GM23338 (cell line): ENCODE results near the gene LMOD1. TPM values are rescaled to one million over a fixed set of nuclear protein-coding genes. Genes with fewer than 3 reads are reported as not detected.
A peak's percentile ranks its signal among the peaks of the same experiment; 100 is the strongest.

Experiments used
- ATAC-seq: fragments of 200-7000 bp; cut with Tn5 transposase; 3 replicates; pipeline ENCODE4 v1.9.1; 2020
- DNase-seq: peaks from one replicate; pipeline ENCODE4 v3.0.0-alpha.2; 2015; ENCODE audit warnings: low spot score
- H2AFZ ChIP-seq: fragments of 200-600 bp; sonication (generic); 2 replicates; pipeline ENCODE4 v1.8.0; 2016; ENCODE audit warnings: antibody characterized with exemption, mild to moderate bottlenecking, moderate library complexity
- H3F3A ChIP-seq: fragments of 200-600 bp; sonication (generic); replicated peaks from 2 replicates; pipeline ENCODE4 v1.8.0; 2017; ENCODE audit warnings: antibody characterized with exemption, mixed run types, low read depth
- H3K27ac ChIP-seq: fragments of 200-600 bp; sonication (generic); 2 replicates; pipeline ENCODE4 v1.6.1; 2016; ENCODE audit warnings: low read depth
- H3K27me3 ChIP-seq: fragments of 200-600 bp; sonication (generic); 2 replicates; pipeline ENCODE4 v1.8.0; 2016; ENCODE audit warnings: mild to moderate bottlenecking, mixed run types, moderate library complexity; ENCODE audit not compliant: insufficient read depth
- H3K36me3 ChIP-seq: fragments of 200-600 bp; sonication (generic); 2 replicates; pipeline ENCODE4 v1.8.0; 2016; ENCODE audit warnings: mild to moderate bottlenecking; ENCODE audit not compliant: insufficient read depth
- H3K4me1 ChIP-seq: fragments of 200-600 bp; sonication (generic); 2 replicates; pipeline ENCODE4 v1.8.0; 2016; ENCODE audit warnings: mild to moderate bottlenecking, moderate library complexity; ENCODE audit not compliant: insufficient read depth
- H3K4me2 ChIP-seq: fragments of 200-600 bp; sonication (generic); 2 replicates; pipeline ENCODE4 v1.7.1; 2017; ENCODE audit warnings: mixed run types
- H3K4me3 ChIP-seq: fragments of 200-600 bp; sonication (generic); 2 replicates; pipeline ENCODE4 v1.6.1; 2016; ENCODE audit warnings: mixed run types
- H3K79me2 ChIP-seq: fragments of 200-600 bp; sonication (generic); replicated peaks from 2 replicates; pipeline ENCODE4 v1.8.0; 2017; ENCODE audit warnings: mild to moderate bottlenecking; ENCODE audit not compliant: insufficient read depth
- H3K9me2 ChIP-seq: fragments of 200-600 bp; sonication (generic); 2 replicates; pipeline ENCODE4 v1.8.0; 2017; ENCODE audit not compliant: insufficient read depth
- H4K20me1 ChIP-seq: fragments of 200-600 bp; sonication (generic); replicated peaks from 2 replicates; pipeline ENCODE4 v1.8.0; 2017; ENCODE audit warnings: mild to moderate bottlenecking; ENCODE audit not compliant: insufficient read depth
- H3K27ac Mint-ChIP-seq: 2 replicates; pipeline ENCODE4 v1.8.0; 2020; ENCODE audit warnings: inconsistent platforms, mild to moderate bottlenecking, moderate library complexity, mixed read lengths
- H3K27me3 Mint-ChIP-seq: 3 replicates; pipeline ENCODE4 v1.8.0; 2022; ENCODE audit warnings: low read depth, mild to moderate bottlenecking, moderate library complexity, mixed read lengths, inconsistent platforms; ENCODE audit not compliant: insufficient read depth, poor library complexity
- H3K36me3 Mint-ChIP-seq: 3 replicates; pipeline ENCODE4 v1.8.0; 2021; ENCODE audit warnings: low read depth, mild to moderate bottlenecking, inconsistent platforms, moderate library complexity, mixed read lengths
- H3K4me1 Mint-ChIP-seq: 3 replicates; pipeline ENCODE4 v1.8.0; 2020; ENCODE audit warnings: mild to moderate bottlenecking, inconsistent platforms, mixed read lengths
- H3K4me3 Mint-ChIP-seq: 3 replicates; pipeline ENCODE4 v1.8.0; 2021; ENCODE audit warnings: moderate library complexity, mild to moderate bottlenecking, inconsistent platforms, mixed read lengths
- H3K9me3 Mint-ChIP-seq: 3 replicates; pipeline ENCODE4 v1.8.0; 2020; ENCODE audit warnings: moderate library complexity, mild to moderate bottlenecking, inconsistent platforms, mixed read lengths
- CREB1 ChIP-seq: fragments of 250-450 bp; sonication (Bioruptor Pico); IDR thresholded peaks from 2 replicates; pipeline ENCODE4 v1.5.0; 2020; ENCODE audit warnings: low read depth, mild to moderate bottlenecking, moderate library complexity
- EZH2phosphoT487 ChIP-seq: fragments of 200-600 bp; sonication (generic); IDR thresholded peaks from one replicate; pipeline ENCODE4 v1.8.1; 2018; ENCODE audit warnings: antibody characterized with exemption; ENCODE audit not compliant: unreplicated experiment
- JUNB ChIP-seq: IDR thresholded peaks from one replicate; pipeline ENCODE4 v1.6.1; 2016; ENCODE audit warnings: antibody characterized with exemption; ENCODE audit not compliant: unreplicated experiment
- NANOG ChIP-seq: IDR thresholded peaks from 2 replicates; pipeline ENCODE4 v1.6.1; 2016; ENCODE audit warnings: antibody characterized with exemption, borderline replicate concordance
- POLR2AphosphoS5 ChIP-seq: IDR thresholded peaks from 2 replicates; pipeline ENCODE4 v1.6.1; 2016; ENCODE audit warnings: antibody characterized with exemption, low read depth
- ZNF114 ChIP-seq: fragments of 250-450 bp; sonication (Bioruptor Pico); IDR thresholded peaks from 2 replicates; pipeline ENCODE4 v1.5.0; 2020; ENCODE audit warnings: mild to moderate bottlenecking, moderate library complexity
- ZNF331 ChIP-seq: fragments of 250-450 bp; sonication (Bioruptor Pico); IDR thresholded peaks from 2 replicates; pipeline ENCODE4 v1.5.0; 2020; ENCODE audit warnings: low read depth, mild to moderate bottlenecking, moderate library complexity
- polyA plus RNA-seq: library from polyadenylated mRNA; unstranded; fragments of >200 nt; fragmentation: Nextera tagmentation; extraction: Ambion mirVana; gene quantifications from 2 replicates; pipeline ENCODE4 v1.2.1, GENCODE V29; 2016
- total RNA-seq: library from RNA; depleted of rRNA; stranded (reverse); fragments of >200 nt; shearing (Covaris generic); gene quantifications from 2 replicates; pipeline ENCODE4 v1.2.3, GENCODE V29; 2014
- TF ChIP-seq, protein P1 (sequence below): fragments of 250-450 bp; sonication (Bioruptor Pico); IDR thresholded peaks from 2 replicates; pipeline ENCODE4 v1.5.0; 2020; ENCODE audit warnings: mild to moderate bottlenecking, moderate library complexity
- TF ChIP-seq, protein P2 (sequence below): IDR thresholded peaks from 2 replicates; pipeline ENCODE4 v1.6.1; 2016; ENCODE audit warnings: antibody characterized with exemption

The LMOD1 gene
- total and polyA plus RNA-seq, 2 experiments from 2014 or later = 0.74 to 1.7 TPM

DNA sequence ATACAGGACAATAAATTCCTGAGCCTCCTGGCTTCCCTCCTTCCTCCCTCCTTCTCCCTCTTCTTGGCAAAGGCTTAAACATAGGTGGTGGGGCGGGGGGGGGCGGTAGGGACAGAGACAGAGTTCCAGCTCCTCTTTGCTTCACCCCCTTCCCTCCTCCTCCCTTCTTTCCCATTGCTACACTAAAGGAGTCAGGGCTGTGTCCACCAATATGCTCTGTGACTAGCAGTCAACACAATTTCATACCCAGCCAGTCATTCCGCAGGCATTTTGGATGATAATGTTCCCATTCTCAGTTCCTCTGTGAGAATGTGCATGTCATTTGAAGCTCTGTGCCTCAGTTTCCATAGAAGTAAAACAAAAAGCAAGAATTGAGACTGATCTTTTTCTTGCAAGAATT is 1.7 kb downstream of the LMOD1 start:
- Mint-ChIP-seq H3K9me3 (no peaks in the 10 kb centered on the region), H3K27ac (no peak overlapping the region), H3K4me1 (peaks cover 35% of the 10 kb centered on the region), H3K36me3 (no peaks in the 10 kb centered on the region), H3K4me3 (no peak overlapping the region; the same call in 2 of the 3 replicates), H3K27me3 (peaks cover 22% of the 10 kb centered on the region)
- Histone ChIP-seq H3K4me2 (peak overlapping the region; percentile 87; the same call in 1 of the 2 replicates), H3K4me3 (no peak overlapping the region), H3K36me3 (no peaks in the 10 kb centered on the region), H3K79me2 (no peaks in the 10 kb centered on the region), H2AFZ (no peak overlapping the region), H3F3A (peaks cover 8% of the 10 kb centered on the region; the same call in 1 of the 2 replicates), H3K4me1 (peaks cover 4% of the 10 kb centered on the region; the same call in 1 of the 2 replicates), H3K9me2 (no peaks in the 10 kb centered on the region), H4K20me1 (no peaks in the 10 kb centered on the region), H3K27ac (no peak overlapping the region), H3K27me3 (peaks cover 18% of the 10 kb centered on the region)
- ATAC-seq (no peak), DNase-seq (no peak)
- no peak for TF ChIP-seq ZNF114 (CRISPR knock-in tag)
- TF ChIP-seq NANOG = no peak
- no peak for TF ChIP-seq CREB1 (CRISPR knock-in tag)
- TF ChIP-seq POLR2AphosphoS5 = no peak
- TF ChIP-seq EZH2phosphoT487 = no peak
- TF ChIP-seq JUNB = no peak
- TF ChIP-seq, protein P1, sequence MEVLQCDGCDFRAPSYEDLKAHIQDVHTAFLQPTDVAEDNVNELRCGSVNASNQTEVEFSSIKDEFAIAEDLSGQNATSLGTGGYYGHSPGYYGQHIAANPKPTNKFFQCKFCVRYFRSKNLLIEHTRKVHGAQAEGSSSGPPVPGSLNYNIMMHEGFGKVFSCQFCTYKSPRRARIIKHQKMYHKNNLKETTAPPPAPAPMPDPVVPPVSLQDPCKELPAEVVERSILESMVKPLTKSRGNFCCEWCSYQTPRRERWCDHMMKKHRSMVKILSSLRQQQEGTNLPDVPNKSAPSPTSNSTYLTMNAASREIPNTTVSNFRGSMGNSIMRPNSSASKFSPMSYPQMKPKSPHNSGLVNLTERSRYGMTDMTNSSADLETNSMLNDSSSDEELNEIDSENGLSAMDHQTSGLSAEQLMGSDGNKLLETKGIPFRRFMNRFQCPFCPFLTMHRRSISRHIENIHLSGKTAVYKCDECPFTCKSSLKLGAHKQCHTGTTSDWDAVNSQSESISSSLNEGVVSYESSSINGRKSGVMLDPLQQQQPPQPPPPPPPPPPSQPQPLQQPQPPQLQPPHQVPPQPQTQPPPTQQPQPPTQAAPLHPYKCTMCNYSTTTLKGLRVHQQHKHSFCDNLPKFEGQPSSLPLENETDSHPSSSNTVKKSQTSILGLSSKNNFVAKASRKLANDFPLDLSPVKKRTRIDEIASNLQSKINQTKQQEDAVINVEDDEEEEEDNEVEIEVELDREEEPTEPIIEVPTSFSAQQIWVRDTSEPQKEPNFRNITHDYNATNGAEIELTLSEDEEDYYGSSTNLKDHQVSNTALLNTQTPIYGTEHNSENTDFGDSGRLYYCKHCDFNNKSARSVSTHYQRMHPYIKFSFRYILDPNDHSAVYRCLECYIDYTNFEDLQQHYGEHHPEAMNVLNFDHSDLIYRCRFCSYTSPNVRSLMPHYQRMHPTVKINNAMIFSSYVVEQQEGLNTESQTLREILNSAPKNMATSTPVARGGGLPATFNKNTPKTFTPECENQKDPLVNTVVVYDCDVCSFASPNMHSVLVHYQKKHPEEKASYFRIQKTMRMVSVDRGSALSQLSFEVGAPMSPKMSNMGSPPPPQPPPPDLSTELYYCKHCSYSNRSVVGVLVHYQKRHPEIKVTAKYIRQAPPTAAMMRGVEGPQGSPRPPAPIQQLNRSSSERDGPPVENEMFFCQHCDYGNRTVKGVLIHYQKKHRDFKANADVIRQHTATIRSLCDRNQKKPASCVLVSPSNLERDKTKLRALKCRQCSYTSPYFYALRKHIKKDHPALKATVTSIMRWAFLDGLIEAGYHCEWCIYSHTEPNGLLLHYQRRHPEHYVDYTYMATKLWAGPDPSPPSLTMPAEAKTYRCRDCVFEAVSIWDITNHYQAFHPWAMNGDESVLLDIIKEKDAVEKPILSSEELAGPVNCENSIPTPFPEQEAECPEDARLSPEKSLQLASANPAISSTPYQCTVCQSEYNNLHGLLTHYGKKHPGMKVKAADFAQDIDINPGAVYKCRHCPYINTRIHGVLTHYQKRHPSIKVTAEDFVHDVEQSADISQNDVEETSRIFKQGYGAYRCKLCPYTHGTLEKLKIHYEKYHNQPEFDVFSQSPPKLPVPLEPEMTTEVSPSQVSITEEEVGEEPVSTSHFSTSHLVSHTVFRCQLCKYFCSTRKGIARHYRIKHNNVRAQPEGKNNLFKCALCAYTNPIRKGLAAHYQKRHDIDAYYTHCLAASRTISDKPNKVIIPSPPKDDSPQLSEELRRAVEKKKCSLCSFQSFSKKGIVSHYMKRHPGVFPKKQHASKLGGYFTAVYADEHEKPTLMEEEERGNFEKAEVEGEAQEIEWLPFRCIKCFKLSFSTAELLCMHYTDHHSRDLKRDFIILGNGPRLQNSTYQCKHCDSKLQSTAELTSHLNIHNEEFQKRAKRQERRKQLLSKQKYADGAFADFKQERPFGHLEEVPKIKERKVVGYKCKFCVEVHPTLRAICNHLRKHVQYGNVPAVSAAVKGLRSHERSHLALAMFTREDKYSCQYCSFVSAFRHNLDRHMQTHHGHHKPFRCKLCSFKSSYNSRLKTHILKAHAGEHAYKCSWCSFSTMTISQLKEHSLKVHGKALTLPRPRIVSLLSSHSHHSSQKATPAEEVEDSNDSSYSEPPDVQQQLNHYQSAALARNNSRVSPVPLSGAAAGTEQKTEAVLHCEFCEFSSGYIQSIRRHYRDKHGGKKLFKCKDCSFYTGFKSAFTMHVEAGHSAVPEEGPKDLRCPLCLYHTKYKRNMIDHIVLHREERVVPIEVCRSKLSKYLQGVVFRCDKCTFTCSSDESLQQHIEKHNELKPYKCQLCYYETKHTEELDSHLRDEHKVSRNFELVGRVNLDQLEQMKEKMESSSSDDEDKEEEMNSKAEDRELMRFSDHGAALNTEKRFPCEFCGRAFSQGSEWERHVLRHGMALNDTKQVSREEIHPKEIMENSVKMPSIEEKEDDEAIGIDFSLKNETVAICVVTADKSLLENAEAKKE (CRISPR knock-in tag) = no peak
- no peak for TF ChIP-seq ZNF331 (CRISPR knock-in tag)
- TF ChIP-seq, protein P2, sequence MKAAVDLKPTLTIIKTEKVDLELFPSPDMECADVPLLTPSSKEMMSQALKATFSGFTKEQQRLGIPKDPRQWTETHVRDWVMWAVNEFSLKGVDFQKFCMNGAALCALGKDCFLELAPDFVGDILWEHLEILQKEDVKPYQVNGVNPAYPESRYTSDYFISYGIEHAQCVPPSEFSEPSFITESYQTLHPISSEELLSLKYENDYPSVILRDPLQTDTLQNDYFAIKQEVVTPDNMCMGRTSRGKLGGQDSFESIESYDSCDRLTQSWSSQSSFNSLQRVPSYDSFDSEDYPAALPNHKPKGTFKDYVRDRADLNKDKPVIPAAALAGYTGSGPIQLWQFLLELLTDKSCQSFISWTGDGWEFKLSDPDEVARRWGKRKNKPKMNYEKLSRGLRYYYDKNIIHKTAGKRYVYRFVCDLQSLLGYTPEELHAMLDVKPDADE = no peak
